ENCODE results near the gene MEST. TPM values are rescaled to one million over a fixed set of nuclear protein-coding genes. Genes with fewer than 3 reads are reported as not detected.

Gene MEST
- total and polyA plus RNA-seq, 12 donors: 1.5 to 26.2 (median 4.9) TPM

GRCh38 chr7:130488392-130489139 is 3.3 kb upstream of the MEST start:
- H3K27me3 ChIP-seq: peaks cover 0 to 88% (median 29%) of the 10 kb centered on the region in 7 donors
- TF ChIP-seq CTCF (IDR thresholded peaks at IDR 0.05): no peak
- H3K9me3 ChIP-seq: peaks cover 0 to 7% (median 0%) of the 10 kb centered on the region in 11 donors
- DNase-seq (no peak), ATAC-seq (no peak)
- WGBS, 2 donors: 69 to 74% methylated on average over 7 of the region's 7 CpGs
- H3K4me3 ChIP-seq: no peak overlapping the region
- intact Hi-C loops (cut with DNase I): loop anchor here in 7 of 10 donors (5.0 to 10.0 kb wide), 5 partner anchors 64 to 236 kb away; no protein-coding TSS in a partner anchor
- H3K4me1 ChIP-seq: peaks cover 4 to 51% (median 30%) of the 10 kb centered on the region in 9 donors
- no peaks in the 10 kb centered on the region for H3K36me3 ChIP-seq
- H3K27ac ChIP-seq: no peak overlapping the region

DNA sequence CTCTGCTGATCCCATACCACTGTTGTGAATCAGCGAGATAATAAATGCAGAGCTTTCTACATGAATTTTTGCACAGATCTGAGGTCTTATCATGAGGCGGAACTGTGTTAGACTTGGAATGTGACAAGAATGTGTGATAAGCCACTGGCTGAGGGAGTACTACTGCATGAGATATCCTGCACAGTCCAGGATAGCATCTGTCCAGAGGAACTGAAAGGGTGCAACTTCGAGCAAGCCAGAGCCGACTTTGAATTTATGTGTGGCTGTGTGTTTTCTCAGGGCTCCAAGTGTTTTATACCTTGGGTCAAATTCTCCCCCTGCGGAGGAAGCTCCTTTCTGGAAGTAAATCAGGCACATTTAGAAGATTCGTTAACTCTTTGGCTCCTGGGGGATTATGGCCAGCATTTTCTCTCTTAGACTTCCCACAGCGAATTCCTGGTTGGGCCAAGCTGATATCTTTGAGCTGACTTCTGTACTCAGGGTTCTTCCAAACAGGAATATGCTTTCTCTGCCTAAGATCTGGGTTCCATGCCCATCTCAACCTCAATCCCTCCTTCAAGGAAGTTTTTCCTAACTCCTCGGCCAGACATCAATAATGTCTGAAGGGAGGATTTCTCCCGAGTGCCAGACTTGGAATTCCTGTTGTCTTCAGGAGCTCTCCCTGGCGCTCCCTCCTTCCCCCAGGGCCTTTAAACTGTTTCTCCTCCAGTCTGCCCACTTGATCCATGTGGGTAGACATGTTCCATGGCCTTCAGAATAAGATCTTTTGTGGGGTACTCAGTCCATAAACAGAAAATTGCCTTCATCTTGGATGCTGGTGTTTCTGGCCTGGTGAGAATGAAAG is 2.5 kb upstream of the MEST start:
- WGBS, 2 donors: 64 to 66% methylated on average over 10 of the region's 10 CpGs
- Histone ChIP-seq H3K27me3 (peaks cover 0 to 94% (median 22%) of the 10 kb centered on the region in 7 donors), H3K9me3 (peaks cover 0 to 7% (median 0%) of the 10 kb centered on the region in 11 donors), H3K4me1 (peaks cover 4 to 51% (median 30%) of the 10 kb centered on the region in 9 donors), H3K36me3 (no peaks in the 10 kb centered on the region), H3K4me3 (no peak overlapping the region), H3K27ac (no peak overlapping the region)
- DNase-seq (no peak), ATAC-seq (no peak)
- intact Hi-C loops (cut with DNase I): loop anchor here in 7 of 10 donors (5.0 to 10.0 kb wide), 5 partner anchors 65 to 235 kb away; no protein-coding TSS in a partner anchor
- no peak for TF ChIP-seq CTCF (IDR thresholded peaks at IDR 0.05)

DNA sequence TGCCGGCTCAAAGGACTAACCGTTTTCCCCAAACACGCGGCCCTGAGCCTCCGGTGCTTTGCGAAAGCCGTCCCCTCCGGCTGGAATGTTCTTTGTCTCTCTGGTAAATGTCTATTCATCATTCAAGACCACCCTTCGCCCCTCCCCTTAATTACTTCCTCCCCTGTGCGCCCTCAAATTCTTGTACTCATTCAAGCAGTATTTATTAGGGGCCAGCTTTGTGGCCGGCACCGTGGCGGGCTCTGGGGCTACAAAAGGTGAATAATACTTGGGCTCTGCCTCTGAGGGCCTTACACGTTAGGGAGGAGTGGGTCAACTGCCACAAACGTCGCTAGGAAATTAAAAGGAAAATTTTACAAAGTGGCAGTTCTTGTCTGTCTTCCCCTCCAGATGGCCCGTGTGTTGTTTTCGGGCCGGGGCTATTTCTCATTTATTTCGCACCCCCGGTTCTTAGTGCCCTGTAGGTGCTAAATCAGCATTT is 1.5 kb upstream of the MEST start:
- 66 to 68% methylated on average over 21 of the region's 21 CpGs for WGBS, 2 donors
- intact Hi-C loops (cut with DNase I): loop anchor here in 6 of 10 donors (5.0 to 10.0 kb wide), 5 partner anchors 198 to 246 kb away; partner anchors contain the start of gene CPA4 (in 1 of the 6)
- Histone ChIP-seq H3K4me3 (peak overlapping the region in 9 of 10 donors; percentile 30 to 57 (median 48)), H3K4me1 (peaks cover 4 to 51% (median 30%) of the 10 kb centered on the region in 9 donors), H3K27me3 (peaks cover 0 to 88% (median 14%) of the 10 kb centered on the region in 7 donors), H3K9me3 (peaks cover 0 to 7% (median 0%) of the 10 kb centered on the region in 11 donors), H3K36me3 (no peaks in the 10 kb centered on the region), H3K27ac (peak overlapping the region in 1 of 10 donors; percentile 36)
- ATAC-seq (no peak), DNase-seq (no peak)
- TF ChIP-seq CTCF (IDR thresholded peaks at IDR 0.05): no peak
